Tibial nerve (tissue), 4 donors: ENCODE measurements around the gene LYPD5. TPM values are rescaled to one million over a fixed set of nuclear protein-coding genes. Genes with fewer than 3 reads are reported as not detected.

Experiments
- DNase-seq, 2 donors: peaks; one replicate each; pipeline ENCODE4 v3.0.0-alpha.2; 2019; ENCODE audit warnings: low spot score in 2 of 2
- H3K27ac ChIP-seq, 4 donors: fragments of 200-600 bp; sonication (generic) in 3 of 4; one replicate each; pipeline ENCODE4 v1.5.1; 2017 to 2019; ENCODE audit warnings: mild to moderate bottlenecking in 1 of 4
- H3K27me3 ChIP-seq, 2 donors: fragments of 200-600 bp; sonication (generic) in 1 of 2; one replicate each; pipeline versions ENCODE4 v1.5.1 to v1.6.0; 2017 to 2019
- H3K36me3 ChIP-seq, 3 donors: fragments of 200-600 bp; sonication (generic); one replicate each; pipeline ENCODE4 v1.5.1; 2018 to 2019
- H3K4me1 ChIP-seq, 4 donors: fragments of 200-600 bp; sonication (generic) in 3 of 4; one replicate each; pipeline ENCODE4 v1.5.1; 2017 to 2019
- H3K4me3 ChIP-seq, 4 donors: fragments of 200-600 bp; sonication (generic) in 3 of 4; one replicate each; pipeline ENCODE4 v1.5.1; 2017 to 2019; ENCODE audit warnings: mild to moderate bottlenecking in 1 of 4, moderate library complexity in 1 of 4
- H3K9me3 ChIP-seq, 4 donors: fragments of 200-600 bp; sonication (generic) in 3 of 4; one replicate each; pipeline ENCODE4 v1.5.1; 2017 to 2019
- CTCF ChIP-seq, 5 experiments: fragments of 200-600 bp in 3 of 5; fragments of 450-650 bp in 2 of 5; sonication (generic) in 3 of 5; IDR thresholded peaks; one replicate each; pipeline ENCODE4 v1.5.1; 2016 to 2019; ENCODE audit warnings: antibody characterized with exemption in 5 of 5, mild to moderate bottlenecking in 3 of 5, moderate library complexity in 2 of 5
- EP300 ChIP-seq, 2 donors: sonication (generic); formaldehyde crosslinking; IDR thresholded peaks; one replicate each; pipeline ENCODE4 v1.6.1; 2017; ENCODE audit warnings: antibody characterized with exemption in 2 of 2, mild to moderate bottlenecking in 1 of 2
- POLR2A ChIP-seq, 2 donors: fragments of 450-650 bp; IDR thresholded peaks; one replicate each; pipeline ENCODE4 v1.6.1; 2017; ENCODE audit warnings: antibody characterized with exemption in 2 of 2, mild to moderate bottlenecking in 2 of 2, moderate library complexity in 2 of 2
- WGBS, 2 donors: methylation state at CpG; one replicate each; pipeline ENCODE4 v1.1.5; 2018; 5-methylcytosine and 5-hydroxymethylcytosine counted together
- total RNA-seq, 4 donors: library from RNA; depleted of rRNA; stranded (reverse); fragments of >200 nt; gene quantifications; one replicate each; pipeline ENCODE4 v1.1.0, GENCODE V29; 2016

The LYPD5 gene
- total RNA-seq, 4 donors from 2014 or later: 0.39 to 2.1 (median 0.53) TPM

- Histone ChIP-seq H3K4me1 (peaks cover 0 to 35% (median 18%) of the 10 kb centered on the region in 4 donors), H3K9me3 (no peaks in the 10 kb centered on the region), H3K36me3 (peaks cover 2 to 83% (median 22%) of the 10 kb centered on the region in 3 donors), H3K27me3 (no peaks in the 10 kb centered on the region), H3K4me3 (no peak overlapping the region), H3K27ac (no peak overlapping the region)
- WGBS, 2 donors: 89 to 90% methylated on average over 4 of the region's 4 CpGs
- no peak for DNase-seq
- TF ChIP-seq EP300 (IDR thresholded peaks at IDR 0.05): no peak
- no peak for TF ChIP-seq POLR2A (IDR thresholded peaks at IDR 0.05)
- TF ChIP-seq CTCF (IDR thresholded peaks at IDR 0.05): no peak
Measured at GRCh38 chr19:43748205-43748594, 54.0 kb downstream of the LYPD5 start.

GRCh38 chr19:43747557-43748204, 54.6 kb downstream of the LYPD5 start:
- WGBS, 2 donors: 77 to 80% methylated on average over 16 of the region's 16 CpGs
- H3K4me1 ChIP-seq: peaks cover 0 to 35% (median 13%) of the 10 kb centered on the region in 4 donors
- no peak overlapping the region for H3K4me3 ChIP-seq
- TF ChIP-seq CTCF (IDR thresholded peaks at IDR 0.05) (no peak), EP300 (IDR thresholded peaks at IDR 0.05) (no peak), POLR2A (IDR thresholded peaks at IDR 0.05) (no peak)
- no peak overlapping the region for H3K27ac ChIP-seq
- H3K27me3 ChIP-seq: no peaks in the 10 kb centered on the region
- H3K9me3 ChIP-seq: no peaks in the 10 kb centered on the region
- no peak for DNase-seq
- H3K36me3 ChIP-seq: peaks cover 2 to 89% (median 22%) of the 10 kb centered on the region in 3 donors

Other genes starting within 250 kb of the LYPD5 start
- 10 to 100 TPM; 18.6 to 30.6 (median 25.7) TPM for gene XRCC1, start 226.9 kb downstream of the LYPD5 start, total RNA-seq
- 10 to 100 TPM in 3 of 4 donors, 1 to 10 TPM in 1; 7.5 to 45.7 (median 21.6) TPM for gene PINLYP, start 226.6 kb downstream of the LYPD5 start, total RNA-seq
- 10 to 100 TPM; 21.6 to 26.1 (median 23.6) TPM for gene IRGQ, start 206.3 kb downstream of the LYPD5 start, total RNA-seq
- 10 to 100 TPM in 3 of 4 donors, 1 to 10 TPM in 1; 9.9 to 18.8 (median 15.2) TPM for gene ZNF576, start 205.9 kb downstream of the LYPD5 start, total RNA-seq
- gene SRRM5, start 190.4 kb downstream of the LYPD5 start, total RNA-seq: under 1 TPM; 0.20 to 0.84 (median 0.52) TPM
- gene ZNF428, start 182.8 kb downstream of the LYPD5 start, total RNA-seq: 10 to 100 TPM; 38.1 to 61.1 (median 50.5) TPM
- 100 to 1,000 TPM in 2 of 4 donors, 10 to 100 TPM in 2; 85.2 to 108 (median 102) TPM for gene CADM4, start 162.6 kb downstream of the LYPD5 start, total RNA-seq
- 10 to 100 TPM; 12.9 to 19.7 (median 16.4) TPM for gene PLAUR, start 132.3 kb downstream of the LYPD5 start, total RNA-seq
- gene IRGC, start 86.4 kb downstream of the LYPD5 start, total RNA-seq: not detected
- gene SMG9, start 47.5 kb downstream of the LYPD5 start, total RNA-seq: 10 to 100 TPM; 14.6 to 49.8 (median 28.0) TPM
- 10 to 100 TPM in 1 of 4 donors, 1 to 10 TPM in 3; 4.6 to 18.3 (median 6.8) TPM for gene KCNN4, start 21.5 kb downstream of the LYPD5 start, total RNA-seq
- gene ZNF283, start 24.9 kb upstream of the LYPD5 start, total RNA-seq: 10 to 100 TPM in 2 of 4 donors, 1 to 10 TPM in 2; 4.2 to 12.3 (median 10.4) TPM
- gene ZNF404, start 81.5 kb upstream of the LYPD5 start, total RNA-seq: 1 to 10 TPM in 3 of 4 donors, under 1 TPM in 1; 0.90 to 3.7 (median 1.1) TPM
- 10 to 100 TPM in 3 of 4 donors, 1 to 10 TPM in 1; 8.7 to 26.9 (median 17.7) TPM for gene ZNF45, start 132.8 kb upstream of the LYPD5 start, total RNA-seq
- 1 to 10 TPM; 3.6 to 7.3 (median 6.5) TPM for gene ZNF221, start 148.8 kb upstream of the LYPD5 start, total RNA-seq
- gene ZNF155, start 181.7 kb upstream of the LYPD5 start, total RNA-seq: 1 to 10 TPM; 4.2 to 7.2 (median 5.1) TPM
- gene ZNF230, start 200.5 kb upstream of the LYPD5 start, total RNA-seq: 1 to 10 TPM; 3.9 to 5.3 (median 5.2) TPM
- 1 to 10 TPM; 2.0 to 7.3 (median 2.1) TPM for gene ZNF222, start 222.9 kb upstream of the LYPD5 start, total RNA-seq
- 1 to 10 TPM; 1.7 to 7.3 (median 5.3) TPM for gene ZNF223, start 249.6 kb upstream of the LYPD5 start, total RNA-seq